NT2/D1 (cell line): Measurements from ENCODE around the gene CACNA2D1.

Experiments
- SUZ12 ChIP-seq: IDR thresholded peaks from 2 replicates; pipeline ENCODE4 v1.6.1; 2011; ENCODE audit not compliant: insufficient read length, insufficient read depth; ENCODE audit errors: extremely low read depth
- YY1 ChIP-seq: IDR thresholded peaks from 2 replicates; pipeline ENCODE4 v1.6.1; 2011; ENCODE audit not compliant: insufficient read length, insufficient read depth
- ZNF274 ChIP-seq: IDR thresholded peaks from 2 replicates; pipeline ENCODE4 v1.6.1; 2011; ENCODE audit warnings: mild to moderate bottlenecking, low read depth, low read length

DNA sequence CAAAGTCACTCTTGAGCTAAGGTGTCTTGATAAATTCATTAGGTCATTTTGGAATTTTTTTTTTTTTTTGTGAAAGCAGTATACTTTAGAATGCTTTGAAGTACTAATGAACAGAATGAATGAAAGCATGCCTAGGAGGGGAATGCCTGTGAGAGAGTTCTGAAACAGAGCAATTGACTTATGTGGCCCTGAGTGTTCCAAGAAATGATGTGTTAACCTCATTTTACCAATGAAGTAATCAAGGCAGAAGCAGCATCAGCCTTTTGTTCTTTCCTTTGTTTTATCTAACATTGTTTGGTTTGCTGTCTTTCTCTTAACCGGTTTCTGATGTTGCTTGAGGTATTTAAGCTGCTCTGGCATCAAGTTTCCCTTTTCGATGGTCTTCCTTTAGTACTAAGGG lies 519.1 kb downstream of the CACNA2D1 start:
- TF ChIP-seq YY1 (no peak), ZNF274 (no peak), SUZ12 (no peak)
